HEK293 (cell line): Measurements from ENCODE around the gene EIF4E2.

Experiments used
- ATF2 ChIP-seq: fragments of 450-650 bp; formaldehyde crosslinking; IDR thresholded peaks from 2 replicates; pipeline ENCODE4 v1.5.1; 2016; ENCODE audit warnings: missing biosample characterization, missing genetic modification characterization, low read depth
- TF ChIP-seq, protein P1 (sequence below): fragments of 450-650 bp; formaldehyde crosslinking; IDR thresholded peaks from 2 replicates; pipeline ENCODE4 v1.5.1; 2016; ENCODE audit warnings: missing biosample characterization, missing genetic modification characterization

DNA sequence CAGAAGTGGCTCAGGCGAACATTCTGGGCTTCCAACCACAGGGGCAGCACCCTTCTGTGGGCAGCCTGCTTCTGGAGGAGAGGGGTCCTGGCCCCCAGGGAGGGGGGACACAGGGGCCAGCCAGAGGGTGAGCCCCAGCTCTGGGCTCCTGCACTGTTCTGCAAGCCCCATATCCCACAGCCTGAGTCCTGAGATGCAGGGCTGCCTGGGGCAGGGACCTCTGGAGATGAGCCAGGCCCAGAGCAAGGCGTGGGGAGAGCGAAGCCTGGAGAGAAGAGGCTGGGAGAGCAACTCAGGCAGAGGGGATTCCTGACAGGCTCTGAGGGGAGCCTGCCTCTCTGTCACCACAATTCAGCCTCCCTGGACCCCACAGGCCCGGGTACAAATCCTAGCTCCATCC, 43.8 kb upstream of the EIF4E2 start:
- no peak for TF ChIP-seq ATF2
- TF ChIP-seq, protein P1, sequence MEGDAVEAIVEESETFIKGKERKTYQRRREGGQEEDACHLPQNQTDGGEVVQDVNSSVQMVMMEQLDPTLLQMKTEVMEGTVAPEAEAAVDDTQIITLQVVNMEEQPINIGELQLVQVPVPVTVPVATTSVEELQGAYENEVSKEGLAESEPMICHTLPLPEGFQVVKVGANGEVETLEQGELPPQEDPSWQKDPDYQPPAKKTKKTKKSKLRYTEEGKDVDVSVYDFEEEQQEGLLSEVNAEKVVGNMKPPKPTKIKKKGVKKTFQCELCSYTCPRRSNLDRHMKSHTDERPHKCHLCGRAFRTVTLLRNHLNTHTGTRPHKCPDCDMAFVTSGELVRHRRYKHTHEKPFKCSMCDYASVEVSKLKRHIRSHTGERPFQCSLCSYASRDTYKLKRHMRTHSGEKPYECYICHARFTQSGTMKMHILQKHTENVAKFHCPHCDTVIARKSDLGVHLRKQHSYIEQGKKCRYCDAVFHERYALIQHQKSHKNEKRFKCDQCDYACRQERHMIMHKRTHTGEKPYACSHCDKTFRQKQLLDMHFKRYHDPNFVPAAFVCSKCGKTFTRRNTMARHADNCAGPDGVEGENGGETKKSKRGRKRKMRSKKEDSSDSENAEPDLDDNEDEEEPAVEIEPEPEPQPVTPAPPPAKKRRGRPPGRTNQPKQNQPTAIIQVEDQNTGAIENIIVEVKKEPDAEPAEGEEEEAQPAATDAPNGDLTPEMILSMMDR (tag by site-specific recombination): no peak
